Heart left ventricle (tissue), 13 donors: Measurements from ENCODE around the gene BPTF.
"Not testable (repeated sequence)": the region's sequence is repeated elsewhere in the genome, so short reads cannot be mapped to it uniquely, and the experiment has no call there.

Experiments
- POLR2A ChIP-seq, 2 donors: fragments of 450-650 bp; IDR thresholded peaks; one replicate each; pipeline ENCODE4 v1.6.1; 2017; ENCODE audit warnings: antibody characterized with exemption in 2 of 2, mild to moderate bottlenecking in 2 of 2, moderate library complexity in 2 of 2
- TF ChIP-seq, protein P1 (sequence below), 12 donors: fragments of 200-600 bp; sonication (generic) in 4 of 12; IDR thresholded peaks; one replicate each; pipeline versions ENCODE4 v1.5.0 to v1.8.0; 2018 to 2022; ENCODE audit warnings: antibody characterized with exemption in 12 of 12, mild to moderate bottlenecking in 5 of 12
- donor health status: ischemic (EF 13 %, LVEDD 7.1; RV severe dilation, severe dysfunction).
- donor health status: DM: no; HTN: yes; CAD: no.
- donor health status: DM: no; HTN: no; CAD: no.
- donor health status: ischemic (EF 25% LVEDD 6.9; RV normal size, moderate dysfunction).
- donor health status: ischemic (EF 25% LVEDD 5.7; RV mildly dilated, moderate dysfunction).
- donor health status: ischemic (EF 35%, LVEDD 5.7; RV mildly dilated, moderate dysfunction).
- donor health status: nonischemic (EF 11% LVEDD 7.7; RV severe dilation, severe dysfunction).
- donor health status: DM: yes; HTN: yes; CAD: no.
- donor health status: PGD.
- donor health status: ischemic (EF 29% LVEDD 5.4; RV normal size, mild dysfunction).
- donor health status: nonischemic (EF 23%, LVEDD 6.1; RV moderate dilation, normal function).

GRCh38 chr17:67856402-67856801, 31.1 kb downstream of the BPTF start:
- TF ChIP-seq, protein P1, sequence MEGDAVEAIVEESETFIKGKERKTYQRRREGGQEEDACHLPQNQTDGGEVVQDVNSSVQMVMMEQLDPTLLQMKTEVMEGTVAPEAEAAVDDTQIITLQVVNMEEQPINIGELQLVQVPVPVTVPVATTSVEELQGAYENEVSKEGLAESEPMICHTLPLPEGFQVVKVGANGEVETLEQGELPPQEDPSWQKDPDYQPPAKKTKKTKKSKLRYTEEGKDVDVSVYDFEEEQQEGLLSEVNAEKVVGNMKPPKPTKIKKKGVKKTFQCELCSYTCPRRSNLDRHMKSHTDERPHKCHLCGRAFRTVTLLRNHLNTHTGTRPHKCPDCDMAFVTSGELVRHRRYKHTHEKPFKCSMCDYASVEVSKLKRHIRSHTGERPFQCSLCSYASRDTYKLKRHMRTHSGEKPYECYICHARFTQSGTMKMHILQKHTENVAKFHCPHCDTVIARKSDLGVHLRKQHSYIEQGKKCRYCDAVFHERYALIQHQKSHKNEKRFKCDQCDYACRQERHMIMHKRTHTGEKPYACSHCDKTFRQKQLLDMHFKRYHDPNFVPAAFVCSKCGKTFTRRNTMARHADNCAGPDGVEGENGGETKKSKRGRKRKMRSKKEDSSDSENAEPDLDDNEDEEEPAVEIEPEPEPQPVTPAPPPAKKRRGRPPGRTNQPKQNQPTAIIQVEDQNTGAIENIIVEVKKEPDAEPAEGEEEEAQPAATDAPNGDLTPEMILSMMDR (IDR thresholded peaks at IDR 0.05), result not testable (repeated sequence)
- TF ChIP-seq POLR2A (IDR thresholded peaks at IDR 0.05), result not testable (repeated sequence)
